ENCODE measurements around the gene WFIKKN1. TPM values are rescaled to one million over a fixed set of nuclear protein-coding genes. Genes with fewer than 3 reads are reported as not detected.
A peak's percentile ranks its signal among the peaks of the same experiment; 100 is the strongest.

Gene WFIKKN1
- total and polyA plus RNA-seq, 12 donors: 0.11 to 0.95 (median 0.32) TPM

- Histone ChIP-seq H3K27ac (no peak overlapping the region), H3K4me3 (no peak overlapping the region), H3K27me3 (peaks cover 0 to 22% (median 0%) of the 10 kb centered on the region in 7 donors), H3K36me3 (peaks cover 0 to 32% (median 21%) of the 10 kb centered on the region in 9 donors), H3K9me3 (no peaks in the 10 kb centered on the region), H3K4me1 (peaks cover 24 to 48% (median 40%) of the 10 kb centered on the region in 9 donors)
- ATAC-seq: no peak
- intact Hi-C loops (cut with DNase I): no loop called here
- WGBS, 2 donors: 54 to 60% methylated on average over 56 to 57 of the region's 57 CpGs
- no peak for TF ChIP-seq CTCF (IDR thresholded peaks at IDR 0.05)
- no peak for DNase-seq
Measured at GRCh38 chr16:677316-678190, 46.8 kb downstream of the WFIKKN1 start.

GRCh38 chr16:678209-678857 lies 47.5 kb downstream of the WFIKKN1 start:
- intact Hi-C loops (cut with DNase I): no loop called here
- Histone ChIP-seq H3K36me3 (peaks cover 0 to 32% (median 20%) of the 10 kb centered on the region in 9 donors), H3K4me3 (no peak overlapping the region), H3K27me3 (peaks cover 0 to 22% (median 0%) of the 10 kb centered on the region in 7 donors), H3K9me3 (no peaks in the 10 kb centered on the region), H3K27ac (peak overlapping the region in 2 of 10 donors; percentile 75 to 90), H3K4me1 (peaks cover 25 to 56% (median 48%) of the 10 kb centered on the region in 9 donors)
- TF ChIP-seq CTCF (IDR thresholded peaks at IDR 0.05): no peak
- WGBS, 2 donors: 73 to 83% methylated on average over 21 of the region's 21 CpGs
- ATAC-seq: peak in 1 of 8 donors; percentile 1
- no peak for DNase-seq

- intact Hi-C loops (cut with DNase I): no loop called here
- DNase-seq: peak; percentile 74 to 82
- WGBS, 2 donors: 22 to 24% methylated on average over 52 of the region's 52 CpGs
- Histone ChIP-seq H3K4me1 (peaks cover 30 to 60% (median 51%) of the 10 kb centered on the region in 9 donors), H3K27ac (peak overlapping the region; percentile 54 to 97 (median 91)), H3K36me3 (peaks cover 0 to 24% (median 18%) of the 10 kb centered on the region in 9 donors), H3K9me3 (no peaks in the 10 kb centered on the region), H3K4me3 (peak overlapping the region; percentile 19 to 95 (median 68)), H3K27me3 (peaks cover 0 to 22% (median 0%) of the 10 kb centered on the region in 7 donors)
- ATAC-seq: peak; percentile 17 to 59 (median 40)
- no peak for TF ChIP-seq CTCF (IDR thresholded peaks at IDR 0.05)
Measured at GRCh38 chr16:678858-679813, 48.4 kb downstream of the WFIKKN1 start.
